GM12865 (cell line): ENCODE results near the gene SMG6.

ENCODE experiments used
- DNase-seq: peaks from one replicate; pipeline ENCODE4 v3.0.0; 2010; ENCODE audit warnings: low read depth
- H3K4me3 ChIP-seq: 2 replicates; pipeline ENCODE4 v1.5.1; 2011; ENCODE audit warnings: mild to moderate bottlenecking, low read depth, low read length, control low read depth
- CTCF ChIP-seq: IDR thresholded peaks from 2 replicates; pipeline ENCODE4 v1.5.1; 2011; ENCODE audit warnings: low read length, control low read depth, low read depth, inconsistent platforms; ENCODE audit not compliant: insufficient read depth; ENCODE audit errors: missing control alignments

The SMG6 gene

GRCh38 chr17:2105663-2106062 lies 197.9 kb downstream of the SMG6 start:
- no peak for TF ChIP-seq CTCF
- peak; percentile 53 for DNase-seq
- H3K4me3 ChIP-seq: no peak overlapping the region

- DNase-seq: no peak
- TF ChIP-seq CTCF: no peak
- H3K4me3 ChIP-seq: no peak overlapping the region
Observed at GRCh38 chr17:2102931-2103809, 200.4 kb downstream of the SMG6 start.

- H3K4me3 ChIP-seq: no peak overlapping the region
- TF ChIP-seq CTCF: no peak
- DNase-seq: no peak
Observed at GRCh38 chr17:2101448-2102257, 201.9 kb downstream of the SMG6 start.

- no peak for TF ChIP-seq CTCF
- no peak for DNase-seq
- no peak overlapping the region for H3K4me3 ChIP-seq
Observed at GRCh38 chr17:2095536-2095910, 208.1 kb downstream of the SMG6 start.

- no peak overlapping the region for H3K4me3 ChIP-seq
- DNase-seq: peak; percentile 42
- TF ChIP-seq CTCF: peak; percentile 21
Observed at GRCh38 chr17:2094891-2095535, 208.6 kb downstream of the SMG6 start.

GRCh38 chr17:2093349-2093748 lies 210.2 kb downstream of the SMG6 start:
- no peak for TF ChIP-seq CTCF
- H3K4me3 ChIP-seq: no peak overlapping the region
- DNase-seq: no peak
